Stimulated activated CD8-positive, alpha-beta memory T cell treated with anti-CD3 and anti-CD28 coated beads, Interleukin-4, amount 100 ng/mL, for 24 hours (primary cell): ENCODE data around the gene GALNT5.
"Not testable (repeated sequence)": the region's sequence is repeated elsewhere in the genome, so short reads cannot be mapped to it uniquely, and the experiment has no call there.

Experiments used
- DNase-seq: peaks from one replicate; pipeline ENCODE4 v3.0.0-alpha.2; 2020; ENCODE audit warnings: low read depth

GALNT5 gene

GRCh38 chr2:157246765-157247407 is 10.6 kb upstream of the GALNT5 start:
- no peak for DNase-seq

GRCh38 chr2:157250836-157251235 is 6.7 kb upstream of the GALNT5 start:
- no peak for DNase-seq

DNA sequence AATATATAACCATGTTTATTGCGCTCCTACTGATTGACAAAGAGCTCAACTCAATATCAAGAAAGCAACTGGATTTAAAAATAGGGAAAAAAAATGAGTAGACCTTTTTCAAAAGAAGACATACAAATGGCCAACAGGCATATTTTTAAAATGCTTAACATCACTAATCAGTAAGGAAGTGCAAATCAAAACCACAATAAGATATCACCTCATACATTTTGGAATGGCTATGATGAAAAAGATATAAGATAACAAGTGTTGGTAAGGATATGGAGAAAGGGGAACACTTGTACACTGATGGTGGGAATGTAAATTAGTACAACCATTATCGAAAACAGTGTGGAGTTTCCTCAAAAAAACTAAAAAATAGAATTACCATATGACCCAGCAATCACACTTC is 5.6 kb upstream of the GALNT5 start:
- DNase-seq: no peak

DNA sequence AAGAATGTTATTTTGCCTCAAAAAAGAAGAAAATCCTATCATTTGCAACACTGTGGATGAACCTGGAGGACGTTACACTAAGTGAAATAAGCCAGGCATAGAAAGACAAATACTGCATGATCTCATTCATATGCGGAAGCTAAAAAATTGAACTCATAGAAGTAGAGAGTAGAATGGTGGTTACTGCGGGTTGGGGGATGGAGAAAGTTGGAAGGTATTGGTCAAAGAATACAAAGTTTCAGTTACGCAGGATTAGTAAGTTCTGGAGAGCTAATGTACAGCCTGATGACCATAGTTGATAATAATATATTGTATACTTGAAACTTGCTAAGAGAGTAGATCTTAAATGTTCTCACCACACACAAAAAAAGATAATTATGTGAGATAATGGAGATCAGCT is 5.0 kb upstream of the GALNT5 start:
- DNase-seq: no peak

DNA sequence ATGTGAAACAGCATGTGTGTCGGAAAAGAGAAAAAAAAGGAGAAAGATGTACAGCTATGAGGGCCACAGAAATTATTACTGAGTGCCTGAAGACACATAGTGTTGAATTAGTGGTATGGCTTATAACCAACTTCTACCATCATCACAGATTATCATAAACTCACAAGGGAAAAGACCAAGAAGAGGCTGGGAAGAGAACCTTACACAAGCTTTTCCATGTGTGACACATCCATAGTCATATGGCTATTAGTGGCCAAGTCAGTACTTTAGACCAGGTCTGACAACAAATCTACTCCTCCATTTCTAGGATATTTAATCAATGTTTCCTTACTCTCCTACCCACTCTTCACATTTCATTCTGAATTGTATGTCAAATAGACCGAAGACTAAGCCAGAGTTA is 3.5 kb upstream of the GALNT5 start:
- DNase-seq: no peak

DNA sequence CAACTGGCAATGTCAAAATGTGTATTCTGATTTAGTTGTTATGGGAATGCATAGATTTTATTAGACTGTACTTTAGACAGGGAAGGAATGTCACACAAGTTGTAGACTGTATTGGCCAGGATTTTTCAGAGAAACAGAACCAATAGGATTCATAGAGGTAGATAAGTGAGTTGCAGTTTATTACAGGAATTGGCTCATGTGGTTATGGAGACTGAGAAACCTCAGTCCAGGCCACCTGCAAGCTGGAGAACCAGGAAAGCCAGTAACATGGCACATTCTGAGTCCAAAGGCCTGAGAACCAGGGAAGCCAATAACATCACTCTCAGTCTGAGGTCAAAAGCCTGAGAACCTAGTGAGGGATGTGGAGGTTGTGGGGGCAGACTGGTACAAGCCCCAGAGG is 1.8 kb upstream of the GALNT5 start:
- no peak for DNase-seq

GRCh38 chr2:157256626-157257025 is 879 bp upstream of the GALNT5 start:
- no peak for DNase-seq

DNA sequence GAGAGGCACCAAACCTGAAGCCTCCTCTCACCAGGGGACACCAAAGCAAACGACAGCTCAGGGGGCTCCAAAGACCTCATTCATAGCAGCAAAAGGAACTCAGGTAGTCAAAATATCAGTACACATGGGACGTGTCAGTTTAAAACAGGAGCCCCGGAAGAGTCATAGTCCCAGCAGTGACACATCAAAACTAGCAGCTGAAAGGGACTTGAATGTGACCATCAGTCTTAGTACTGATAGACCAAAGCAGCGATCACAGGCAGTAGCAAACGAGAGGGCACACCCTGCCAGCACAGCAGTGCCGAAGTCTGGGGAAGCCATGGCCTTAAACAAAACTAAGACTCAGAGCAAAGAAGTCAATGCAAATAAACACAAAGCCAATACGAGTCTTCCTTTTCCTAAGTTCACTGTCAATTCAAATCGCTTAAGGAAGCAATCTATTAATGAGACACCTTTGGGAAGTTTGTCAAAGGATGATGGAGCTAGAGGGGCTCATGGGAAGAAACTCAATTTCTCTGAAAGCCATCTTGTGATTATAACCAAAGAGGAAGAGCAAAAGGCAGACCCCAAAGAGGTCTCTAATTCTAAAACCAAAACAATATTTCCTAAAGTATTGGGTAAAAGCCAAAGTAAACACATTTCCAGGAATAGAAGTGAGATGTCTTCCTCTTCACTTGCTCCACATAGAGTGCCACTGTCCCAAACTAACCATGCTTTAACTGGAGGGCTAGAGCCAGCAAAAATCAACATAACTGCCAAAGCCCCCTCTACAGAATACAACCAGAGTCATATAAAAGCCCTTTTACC is 1.2 kb downstream of the GALNT5 start:
- DNase-seq: no peak

GRCh38 chr2:157259386-157259785 is 1.9 kb downstream of the GALNT5 start:
- no peak for DNase-seq

- no peak for DNase-seq
Measured at GRCh38 chr2:157259960-157260359, 2.5 kb downstream of the GALNT5 start.

- DNase-seq: no peak
Measured at GRCh38 chr2:157260533-157261198, 3.2 kb downstream of the GALNT5 start.

- peak; percentile 44 for DNase-seq
Measured at GRCh38 chr2:157261199-157261782, 3.8 kb downstream of the GALNT5 start.

DNA sequence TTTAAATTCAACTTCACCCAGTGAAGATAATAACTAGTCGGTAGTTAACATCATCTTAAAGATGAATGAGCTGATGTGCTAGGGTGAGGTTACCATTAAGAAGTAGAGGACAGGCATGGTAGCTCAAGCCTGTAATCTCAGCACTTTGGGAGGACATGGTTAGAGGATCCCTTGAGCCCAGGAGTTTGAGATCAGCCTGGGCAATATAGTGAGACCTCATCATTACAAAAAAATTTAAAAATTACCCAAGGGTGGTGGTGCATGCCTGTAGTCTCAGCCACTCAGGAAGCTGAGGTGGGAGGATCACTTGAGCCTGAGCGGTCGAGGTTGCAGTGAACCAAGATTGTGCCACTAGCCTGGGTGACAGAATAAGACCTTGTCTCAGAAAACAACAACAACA is 4.7 kb downstream of the GALNT5 start:
- no peak for DNase-seq

DNA sequence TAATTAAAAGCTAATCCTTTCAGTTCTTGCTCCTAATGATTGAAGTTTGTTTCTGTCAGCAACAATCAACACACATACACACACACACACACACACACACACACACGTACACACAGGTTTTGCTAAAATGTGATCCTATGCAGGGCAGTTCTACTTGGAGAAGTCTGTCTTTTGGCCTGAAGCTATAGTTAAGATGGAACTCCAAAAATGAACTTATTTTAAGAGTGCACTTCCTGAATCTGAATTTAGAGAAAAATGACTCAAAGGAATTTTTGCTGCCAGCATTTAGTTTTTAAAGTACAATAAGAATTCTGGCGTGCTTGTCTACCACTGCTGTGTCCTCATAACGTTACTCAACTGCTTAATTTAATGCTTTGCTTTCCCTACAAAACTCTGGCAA is 6.6 kb downstream of the GALNT5 start:
- no peak for DNase-seq

DNA sequence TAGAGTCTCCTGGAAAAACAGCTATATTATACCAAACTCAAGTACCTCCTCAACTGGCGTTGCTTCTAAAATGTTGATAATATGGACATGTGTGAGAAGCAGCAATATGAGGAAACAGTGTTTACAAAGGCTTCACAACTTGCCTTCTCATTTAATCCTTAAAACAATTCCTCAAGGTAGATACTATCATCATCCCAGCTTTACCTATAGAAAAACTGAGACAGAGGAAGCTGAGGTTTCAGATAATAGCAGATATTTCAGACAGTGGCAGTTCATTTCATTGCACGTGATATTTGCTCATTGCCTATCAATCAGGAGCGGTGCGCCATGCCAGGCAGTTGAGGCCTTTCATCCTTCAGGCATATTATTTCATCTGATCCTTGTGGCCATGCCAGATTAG is 8.3 kb downstream of the GALNT5 start:
- no peak for DNase-seq

GRCh38 chr2:157267476-157267875 is 10.0 kb downstream of the GALNT5 start:
- DNase-seq: no peak

GRCh38 chr2:157269060-157269459 is 11.6 kb downstream of the GALNT5 start:
- DNase-seq: no peak

DNA sequence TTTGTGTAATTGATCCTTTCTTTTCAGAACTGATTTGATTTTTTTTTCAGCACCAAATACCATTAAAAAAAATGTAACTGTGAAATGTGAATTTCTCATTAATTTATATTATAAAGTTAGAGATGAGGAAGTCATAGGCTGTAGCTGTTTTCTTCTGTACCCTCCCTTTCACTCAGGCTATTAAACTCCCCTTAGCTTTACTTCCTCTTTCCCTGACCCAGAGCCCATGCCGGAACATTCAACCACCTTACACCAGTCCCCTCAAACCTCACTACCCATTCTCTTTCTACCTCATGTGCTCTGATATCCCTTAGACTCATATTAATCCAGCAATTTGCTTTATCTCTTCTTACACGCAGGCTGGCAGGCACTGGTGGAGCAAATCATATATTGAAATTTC is 12.4 kb downstream of the GALNT5 start:
- no peak for DNase-seq

GRCh38 chr2:157271590-157272203 is 14.2 kb downstream of the GALNT5 start:
- DNase-seq: no peak

GRCh38 chr2:157279311-157279710 is 21.8 kb downstream of the GALNT5 start:
- not testable (repeated sequence) for DNase-seq

GRCh38 chr2:157281316-157281715 is 23.8 kb downstream of the GALNT5 start:
- DNase-seq: no peak

DNA sequence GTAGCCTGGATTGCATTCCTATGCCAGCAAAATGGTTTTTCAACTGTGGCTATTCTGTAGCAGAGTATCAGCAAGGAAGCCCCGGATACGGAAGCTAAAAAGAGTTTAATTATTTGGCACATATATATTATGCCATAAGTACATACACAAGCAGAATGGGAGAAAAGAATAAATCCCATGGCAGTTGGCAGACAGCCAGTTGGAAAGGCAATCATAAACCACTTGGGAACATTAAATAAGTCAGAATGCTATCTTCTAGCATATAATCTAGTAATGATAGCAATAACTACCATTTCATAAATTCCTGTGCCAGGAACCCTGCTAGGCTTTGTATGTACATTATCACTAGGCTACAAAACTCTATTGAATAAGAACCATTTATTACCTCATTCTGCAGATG is 26.0 kb downstream of the GALNT5 start:
- DNase-seq: no peak
